ENCODE data around the gene KCNN3. TPM values are rescaled to one million over a fixed set of nuclear protein-coding genes. Genes with fewer than 3 reads are reported as not detected.

KCNN3 gene
- total RNA-seq, 4 donors from 2014 or later, result 0.21 to 0.78 (median 0.26) TPM

DNA sequence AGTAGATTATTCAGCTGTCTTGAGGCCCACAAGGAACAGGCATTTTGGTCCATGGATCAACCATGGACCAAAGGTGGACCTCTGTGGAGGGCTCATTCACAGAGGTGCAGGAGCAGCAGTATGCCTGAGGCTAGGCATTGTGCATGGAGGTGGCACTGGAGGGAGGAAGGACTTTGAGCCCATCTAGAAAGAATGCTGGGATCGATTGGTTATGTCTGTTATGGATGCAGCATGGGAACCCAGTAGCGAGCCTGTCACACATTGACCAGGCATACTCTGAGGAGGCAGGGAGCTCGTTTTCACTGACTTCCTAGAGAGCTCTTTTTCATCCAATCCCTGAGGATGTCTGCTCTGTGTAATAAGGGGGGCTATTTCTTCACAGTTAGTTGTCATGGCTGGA is 75.5 kb downstream of the KCNN3 start:
- 62 to 71% methylated on average over 3 of the region's 3 CpGs for WGBS, 2 donors
- no peak for DNase-seq (ENCODE audit: low spot score in 2 of 2)
- Histone ChIP-seq H3K9me3 (no peaks in the 10 kb centered on the region), H3K27me3 (peaks cover 0 to 35% of the 10 kb centered on the region in 2 donors), H3K4me3 (no peak overlapping the region), H3K27ac (no peak overlapping the region), H3K36me3 (no peaks in the 10 kb centered on the region), H3K4me1 (peaks cover 0 to 6% (median 0%) of the 10 kb centered on the region in 4 donors)
- TF ChIP-seq EP300 (IDR thresholded peaks at IDR 0.05) (no peak), POLR2A (IDR thresholded peaks at IDR 0.05) (no peak)
- TF ChIP-seq, protein P1, sequence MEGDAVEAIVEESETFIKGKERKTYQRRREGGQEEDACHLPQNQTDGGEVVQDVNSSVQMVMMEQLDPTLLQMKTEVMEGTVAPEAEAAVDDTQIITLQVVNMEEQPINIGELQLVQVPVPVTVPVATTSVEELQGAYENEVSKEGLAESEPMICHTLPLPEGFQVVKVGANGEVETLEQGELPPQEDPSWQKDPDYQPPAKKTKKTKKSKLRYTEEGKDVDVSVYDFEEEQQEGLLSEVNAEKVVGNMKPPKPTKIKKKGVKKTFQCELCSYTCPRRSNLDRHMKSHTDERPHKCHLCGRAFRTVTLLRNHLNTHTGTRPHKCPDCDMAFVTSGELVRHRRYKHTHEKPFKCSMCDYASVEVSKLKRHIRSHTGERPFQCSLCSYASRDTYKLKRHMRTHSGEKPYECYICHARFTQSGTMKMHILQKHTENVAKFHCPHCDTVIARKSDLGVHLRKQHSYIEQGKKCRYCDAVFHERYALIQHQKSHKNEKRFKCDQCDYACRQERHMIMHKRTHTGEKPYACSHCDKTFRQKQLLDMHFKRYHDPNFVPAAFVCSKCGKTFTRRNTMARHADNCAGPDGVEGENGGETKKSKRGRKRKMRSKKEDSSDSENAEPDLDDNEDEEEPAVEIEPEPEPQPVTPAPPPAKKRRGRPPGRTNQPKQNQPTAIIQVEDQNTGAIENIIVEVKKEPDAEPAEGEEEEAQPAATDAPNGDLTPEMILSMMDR (IDR thresholded peaks at IDR 0.05), result no peak

GRCh38 chr1:154793685-154794084 is 76.4 kb downstream of the KCNN3 start:
- DNase-seq (ENCODE audit: low spot score in 2 of 2), result no peak
- peaks cover 0 to 6% (median 0%) of the 10 kb centered on the region in 4 donors for H3K4me1 ChIP-seq
- H3K27ac ChIP-seq, result no peak overlapping the region
- peaks cover 0 to 45% of the 10 kb centered on the region in 2 donors for H3K27me3 ChIP-seq
- H3K9me3 ChIP-seq, result no peaks in the 10 kb centered on the region
- TF ChIP-seq EP300 (IDR thresholded peaks at IDR 0.05), result no peak
- TF ChIP-seq, protein P1 (IDR thresholded peaks at IDR 0.05), result no peak
- no peak for TF ChIP-seq POLR2A (IDR thresholded peaks at IDR 0.05)
- H3K4me3 ChIP-seq, result no peak overlapping the region
- no peaks in the 10 kb centered on the region for H3K36me3 ChIP-seq
- WGBS, 2 donors, result 56 to 60% methylated on average over 7 of the region's 7 CpGs

DNA sequence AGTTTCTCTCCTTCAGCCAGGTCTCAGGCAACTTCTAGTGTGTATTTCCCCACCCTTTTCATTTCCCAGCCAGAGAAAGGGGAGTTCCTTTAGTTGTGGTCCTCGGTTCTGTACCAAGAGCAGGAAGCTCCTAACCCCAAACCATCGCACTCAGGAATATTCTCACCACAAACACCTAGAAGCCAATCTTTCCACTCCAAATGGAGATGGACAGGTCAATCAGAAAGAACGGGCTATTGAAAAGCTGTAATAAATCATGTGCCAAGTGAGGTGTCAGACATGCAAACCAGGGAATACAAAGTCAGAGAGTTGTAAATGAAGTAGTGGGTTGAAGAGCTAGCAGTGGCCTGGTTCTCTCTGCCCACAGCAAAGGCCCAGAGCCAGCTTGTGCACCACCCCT is 77.2 kb downstream of the KCNN3 start:
- 58 to 60% methylated on average over 3 of the region's 3 CpGs for WGBS, 2 donors
- no peak overlapping the region for H3K27ac ChIP-seq
- no peak overlapping the region for H3K4me3 ChIP-seq
- no peak for DNase-seq (ENCODE audit: low spot score in 2 of 2)
- H3K27me3 ChIP-seq, result peaks cover 0 to 46% of the 10 kb centered on the region in 2 donors
- no peaks in the 10 kb centered on the region for H3K36me3 ChIP-seq
- H3K9me3 ChIP-seq, result no peaks in the 10 kb centered on the region
- peaks cover 0 to 6% (median 0%) of the 10 kb centered on the region in 4 donors for H3K4me1 ChIP-seq
- TF ChIP-seq EP300 (IDR thresholded peaks at IDR 0.05) (no peak), POLR2A (IDR thresholded peaks at IDR 0.05) (no peak)
- TF ChIP-seq, protein P1 (IDR thresholded peaks at IDR 0.05), result no peak

DNA sequence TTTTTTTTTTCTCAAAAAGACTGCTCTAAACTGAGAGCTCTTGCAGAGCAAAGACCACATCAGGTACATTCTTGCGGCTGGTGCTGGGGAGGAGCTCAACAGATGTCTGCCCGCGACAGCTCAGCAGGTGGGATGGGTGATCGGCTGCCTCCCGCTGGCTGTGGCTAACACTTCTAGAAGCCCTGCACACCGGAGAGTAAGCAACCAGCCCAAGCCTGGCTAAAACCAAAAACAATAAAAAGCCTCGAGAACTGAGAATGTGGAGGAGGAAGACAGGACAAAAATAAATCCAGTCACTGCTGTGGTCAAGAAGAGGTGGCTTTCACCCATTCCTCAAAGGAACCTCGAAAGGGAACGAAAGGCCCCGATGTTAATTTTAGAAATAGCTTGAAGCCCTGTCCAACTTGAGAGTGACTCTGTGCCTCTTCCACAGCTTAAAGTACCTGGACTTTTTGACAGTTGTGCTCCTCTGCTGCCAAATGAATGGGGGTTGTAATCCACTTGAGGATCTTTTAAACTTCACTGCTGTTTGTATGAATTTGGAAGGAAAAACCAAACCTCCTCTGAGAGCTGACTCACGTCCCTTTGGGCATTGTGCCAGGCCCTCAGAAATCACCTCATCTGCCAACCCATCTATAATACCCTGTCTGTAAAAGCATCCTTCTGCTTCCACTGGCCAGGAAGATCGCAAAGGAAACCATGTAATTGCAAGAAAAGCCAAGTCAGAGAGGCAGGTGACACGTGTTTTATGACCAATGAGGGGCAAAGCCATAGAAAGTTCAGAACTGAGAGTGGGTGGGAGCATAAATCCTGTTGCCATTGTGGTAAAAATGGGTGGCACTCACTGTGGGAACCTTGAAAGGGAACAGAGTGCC is 78.6 kb downstream of the KCNN3 start:
- H3K4me1 ChIP-seq, result peaks cover 0 to 6% (median 0%) of the 10 kb centered on the region in 4 donors
- H3K36me3 ChIP-seq, result no peaks in the 10 kb centered on the region
- no peak overlapping the region for H3K27ac ChIP-seq
- H3K9me3 ChIP-seq, result no peaks in the 10 kb centered on the region
- DNase-seq (ENCODE audit: low spot score in 2 of 2), result no peak
- peaks cover 0 to 46% of the 10 kb centered on the region in 2 donors for H3K27me3 ChIP-seq
- 50 to 54% methylated on average over 13 of the region's 13 CpGs for WGBS, 2 donors
- H3K4me3 ChIP-seq, result no peak overlapping the region
- TF ChIP-seq EP300 (IDR thresholded peaks at IDR 0.05), result no peak
- no peak for TF ChIP-seq POLR2A (IDR thresholded peaks at IDR 0.05)
- TF ChIP-seq, protein P1 (IDR thresholded peaks at IDR 0.05), result no peak

- TF ChIP-seq, protein P1 (IDR thresholded peaks at IDR 0.05), result no peak
- TF ChIP-seq EP300 (IDR thresholded peaks at IDR 0.05) (no peak), POLR2A (IDR thresholded peaks at IDR 0.05) (no peak)
- H3K36me3 ChIP-seq, result no peaks in the 10 kb centered on the region
- H3K27me3 ChIP-seq, result peaks cover 0 to 37% of the 10 kb centered on the region in 2 donors
- H3K27ac ChIP-seq, result no peak overlapping the region
- no peak overlapping the region for H3K4me3 ChIP-seq
- H3K4me1 ChIP-seq, result peaks cover 0 to 6% (median 0%) of the 10 kb centered on the region in 4 donors
- DNase-seq (ENCODE audit: low spot score in 2 of 2), result no peak
- 61 to 69% methylated on average over 10 of the region's 10 CpGs for WGBS, 2 donors
- no peaks in the 10 kb centered on the region for H3K9me3 ChIP-seq
Measured at GRCh38 chr1:154788886-154789285, 81.2 kb downstream of the KCNN3 start.
